KOPT-K1 (cell line): ENCODE data around the gene IL21R.
"Not testable (repeated sequence)": the region's sequence is repeated elsewhere in the genome, so short reads cannot be mapped to it uniquely, and the experiment has no call there.

Experiments
- H3K27ac ChIP-seq: fragments of 200-600 bp; sonication (generic); 2 replicates; pipeline ENCODE4 v1.5.1; 2016; ENCODE audit warnings: antibody characterized with exemption, mild to moderate bottlenecking, low read depth, low read length; ENCODE audit not compliant: poor library complexity, severe bottlenecking
- H3K36me3 ChIP-seq: fragments of 200-600 bp; sonication (generic); 2 replicates; pipeline ENCODE4 v1.5.1; 2017; ENCODE audit warnings: antibody characterized with exemption, mild to moderate bottlenecking, low read length, moderate library complexity; ENCODE audit not compliant: insufficient read depth
- H3K9me3 ChIP-seq: fragments of 200-600 bp; sonication (generic); 2 replicates; pipeline ENCODE4 v1.5.1; 2017; ENCODE audit warnings: antibody characterized with exemption, low read length, mild to moderate bottlenecking; ENCODE audit not compliant: insufficient read depth, poor library complexity, severe bottlenecking

Gene IL21R

DNA sequence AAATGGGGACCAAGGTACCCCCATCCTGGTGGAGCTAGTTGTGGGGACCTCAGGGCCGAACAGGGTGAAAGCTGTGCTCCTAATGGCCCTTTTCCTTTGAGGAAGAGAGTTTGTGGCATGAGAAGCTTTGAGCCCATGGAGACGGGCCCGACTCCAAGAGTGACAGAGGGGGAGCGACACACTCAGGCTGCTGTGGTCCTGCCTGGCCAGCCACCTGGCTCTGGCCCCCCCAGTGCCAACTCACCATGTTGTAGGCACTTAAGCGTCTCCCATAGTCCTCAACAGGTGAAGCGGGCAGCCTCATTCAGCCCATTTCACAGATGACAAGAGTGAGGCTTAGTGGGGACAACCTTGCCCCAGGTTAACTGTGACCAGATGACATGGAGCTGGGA lies 1.6 kb downstream of the IL21R start:
- H3K9me3 ChIP-seq: no peaks in the 10 kb centered on the region
- H3K36me3 ChIP-seq: no peaks in the 10 kb centered on the region
- H3K27ac ChIP-seq: peak overlapping the region; percentile 50

DNA sequence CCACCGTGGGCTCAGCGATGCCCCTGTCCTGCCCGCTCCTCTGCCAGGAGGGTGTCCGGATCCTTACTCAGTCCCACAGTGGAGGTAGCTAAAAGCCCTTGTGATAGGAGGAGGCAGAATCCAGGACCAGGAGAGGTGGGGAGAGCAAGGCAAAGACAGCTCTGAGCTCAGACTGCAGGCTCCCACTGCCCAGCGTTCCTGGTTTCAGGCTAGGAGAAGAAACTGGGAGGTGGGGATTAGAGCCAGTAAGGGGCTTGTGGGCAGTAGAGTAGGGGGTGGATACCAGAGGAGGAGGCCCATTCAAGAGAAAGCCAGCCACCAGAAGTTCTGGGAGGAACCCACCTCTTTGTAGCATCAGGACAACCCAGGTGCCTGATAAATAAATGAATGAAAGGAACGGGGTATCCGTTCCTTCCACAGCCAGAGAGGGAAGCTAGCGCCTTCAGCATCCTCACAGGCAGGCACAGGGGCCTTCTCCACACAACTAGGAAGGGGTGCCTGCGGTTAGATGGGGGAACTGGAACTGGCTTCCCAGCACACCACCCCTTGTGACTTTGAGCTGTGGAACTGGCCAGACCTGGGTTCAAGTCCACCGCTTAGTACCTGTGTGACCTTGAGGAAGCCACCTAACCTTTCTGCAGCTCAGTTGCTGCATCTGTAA lies 2.3 kb downstream of the IL21R start:
- Histone ChIP-seq H3K36me3 (no peaks in the 10 kb centered on the region), H3K27ac (no peak overlapping the region), H3K9me3 (no peaks in the 10 kb centered on the region)

DNA sequence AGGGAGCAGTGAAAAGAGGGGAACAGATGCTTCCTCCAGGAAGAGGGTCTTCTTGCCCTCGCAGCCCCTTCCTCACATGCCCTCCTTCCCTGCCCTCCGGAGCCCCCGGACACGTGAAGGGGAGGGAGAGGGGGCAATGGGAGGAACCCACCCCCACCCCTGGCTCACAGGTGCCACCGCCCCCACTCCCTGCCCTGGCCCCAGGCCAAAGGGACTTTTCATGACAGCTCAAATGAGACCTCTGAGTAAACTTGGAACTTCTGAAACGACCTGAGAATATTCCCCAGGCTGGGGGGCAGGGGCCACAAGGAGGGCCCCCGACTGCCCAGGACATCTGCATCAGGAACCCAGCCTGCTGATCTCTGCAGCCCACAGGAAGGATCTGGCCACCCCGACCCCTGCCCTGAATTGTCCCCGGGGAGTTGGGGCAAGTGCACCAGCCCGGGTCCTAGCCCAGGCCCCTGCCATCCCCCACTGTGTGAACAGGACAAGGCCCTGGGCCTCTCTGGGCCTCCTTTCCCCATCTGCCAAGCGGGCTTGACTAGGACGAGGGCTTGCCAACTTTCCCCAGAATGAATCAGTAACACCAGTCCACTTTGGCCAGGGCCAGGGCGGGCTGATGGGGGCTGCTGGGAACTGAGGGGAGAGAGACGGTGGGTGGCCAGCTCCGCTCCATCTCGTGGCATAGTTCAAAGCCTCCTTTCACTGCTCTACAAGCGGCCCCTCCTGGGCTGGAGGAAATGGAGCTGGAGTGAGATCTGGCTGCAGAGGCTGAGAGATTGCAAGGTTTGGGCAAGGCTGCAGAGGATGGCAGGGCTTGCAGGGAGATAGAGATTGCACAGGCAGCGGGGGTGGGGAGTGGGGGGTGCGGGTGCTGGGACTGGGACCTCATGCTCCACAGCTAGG lies 3.8 kb downstream of the IL21R start:
- peak overlapping the region; percentile 2 for H3K27ac ChIP-seq
- no peaks in the 10 kb centered on the region for H3K36me3 ChIP-seq
- H3K9me3 ChIP-seq: no peaks in the 10 kb centered on the region

DNA sequence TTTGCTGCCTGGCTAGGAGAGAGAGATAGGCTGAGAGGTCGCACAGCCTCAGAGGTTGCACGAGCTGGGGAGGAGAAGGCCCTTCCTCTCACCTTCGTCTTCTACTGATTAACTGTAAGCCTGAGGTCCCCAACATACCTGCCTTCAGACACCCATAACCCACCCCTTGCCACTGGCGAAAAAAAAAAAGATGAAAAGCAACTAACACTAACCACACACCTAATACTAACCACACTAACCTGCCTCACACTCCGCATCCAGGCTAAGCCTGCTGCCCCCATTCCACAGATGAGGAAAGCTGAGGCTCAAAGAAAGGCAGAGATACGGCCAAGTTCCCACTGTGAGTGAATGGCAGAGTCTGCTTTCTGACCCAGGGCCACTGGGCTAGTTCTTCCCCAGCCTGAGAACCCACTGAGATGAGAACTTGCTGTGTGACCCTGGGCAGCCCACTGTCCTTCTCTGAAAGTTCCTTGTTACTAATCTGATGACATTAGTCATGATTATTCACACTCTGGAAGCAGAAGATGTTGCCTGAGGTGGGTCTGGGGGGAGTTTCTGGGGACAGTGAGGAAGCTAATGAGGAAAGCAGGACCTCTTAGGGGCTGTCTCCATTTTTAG lies 4.6 kb downstream of the IL21R start:
- peak overlapping the region; percentile 1 for H3K27ac ChIP-seq
- no peaks in the 10 kb centered on the region for H3K36me3 ChIP-seq
- no peaks in the 10 kb centered on the region for H3K9me3 ChIP-seq

DNA sequence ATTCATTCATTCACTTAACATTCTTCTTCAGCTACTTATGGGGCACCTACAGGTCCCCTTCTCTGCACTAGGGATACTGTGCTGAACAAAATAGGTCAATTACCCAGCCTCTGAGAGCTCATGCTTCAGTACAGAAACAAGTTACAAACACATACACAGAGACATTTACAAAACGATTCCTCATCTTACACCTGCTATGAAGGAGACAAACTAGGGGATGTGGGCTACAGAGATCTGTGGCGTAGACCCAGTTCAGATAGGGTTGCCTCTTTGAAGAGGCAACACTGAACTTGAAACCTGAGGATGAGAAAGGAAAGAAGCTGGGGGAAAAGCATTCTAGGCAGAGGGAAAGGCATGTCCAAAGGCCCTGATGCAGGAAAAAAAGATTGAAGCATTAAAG lies 5.2 kb downstream of the IL21R start:
- no peaks in the 10 kb centered on the region for H3K36me3 ChIP-seq
- peaks cover 2% of the 10 kb centered on the region for H3K9me3 ChIP-seq
- H3K27ac ChIP-seq: peak overlapping the region; percentile 1

DNA sequence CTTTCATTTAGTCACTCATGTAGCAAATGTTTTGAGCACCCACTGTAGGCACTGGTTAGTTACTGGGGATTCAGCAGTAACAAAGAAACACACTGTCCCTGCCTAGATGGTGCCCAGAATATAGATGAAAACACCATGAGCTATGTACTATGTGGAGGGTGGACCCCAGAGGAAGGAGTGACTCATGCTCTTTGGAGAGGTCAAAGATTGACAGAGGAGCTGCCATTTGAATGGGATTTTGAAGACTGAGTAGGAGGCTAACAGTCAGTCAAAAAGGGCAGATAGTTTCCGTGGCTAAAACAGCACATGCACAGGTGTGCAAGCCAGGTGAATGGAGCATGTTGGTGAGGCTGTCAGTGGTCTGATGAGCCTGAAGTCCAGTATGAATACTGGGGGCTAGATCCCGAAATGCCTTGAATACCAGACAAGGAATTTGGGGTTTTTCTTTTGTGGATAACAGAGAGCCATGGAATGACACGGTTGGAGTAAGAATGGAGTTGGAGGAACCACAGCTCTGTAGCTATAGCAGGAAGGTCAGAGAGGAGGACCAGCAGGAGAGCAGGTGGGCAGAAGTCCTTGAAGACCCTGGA lies 6.1 kb downstream of the IL21R start:
- Histone ChIP-seq H3K36me3 (no peaks in the 10 kb centered on the region), H3K27ac (no peak overlapping the region), H3K9me3 (peaks cover 12% of the 10 kb centered on the region)

DNA sequence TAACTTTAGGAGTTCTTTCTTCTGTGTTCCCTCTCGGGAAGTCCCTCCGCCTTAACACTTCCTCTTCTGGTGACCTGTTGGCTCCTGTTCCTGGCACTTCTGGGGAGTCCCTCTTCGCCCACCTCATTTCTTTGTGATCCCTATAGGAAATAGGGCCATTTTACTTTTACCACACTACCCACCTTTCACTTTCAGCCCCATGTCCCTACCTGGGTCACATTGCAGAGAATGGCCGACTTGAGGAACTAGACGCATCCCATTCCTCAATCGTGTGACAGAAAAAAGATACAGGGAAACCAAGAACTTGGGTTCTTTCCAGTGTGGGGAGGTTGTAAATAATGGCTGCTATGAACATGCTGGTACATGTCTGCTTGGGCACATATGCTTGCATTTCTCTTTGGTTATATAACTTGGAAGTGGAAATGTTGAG lies 6.6 kb downstream of the IL21R start:
- H3K36me3 ChIP-seq: no peaks in the 10 kb centered on the region
- no peak overlapping the region for H3K27ac ChIP-seq
- peaks cover 12% of the 10 kb centered on the region for H3K9me3 ChIP-seq

DNA sequence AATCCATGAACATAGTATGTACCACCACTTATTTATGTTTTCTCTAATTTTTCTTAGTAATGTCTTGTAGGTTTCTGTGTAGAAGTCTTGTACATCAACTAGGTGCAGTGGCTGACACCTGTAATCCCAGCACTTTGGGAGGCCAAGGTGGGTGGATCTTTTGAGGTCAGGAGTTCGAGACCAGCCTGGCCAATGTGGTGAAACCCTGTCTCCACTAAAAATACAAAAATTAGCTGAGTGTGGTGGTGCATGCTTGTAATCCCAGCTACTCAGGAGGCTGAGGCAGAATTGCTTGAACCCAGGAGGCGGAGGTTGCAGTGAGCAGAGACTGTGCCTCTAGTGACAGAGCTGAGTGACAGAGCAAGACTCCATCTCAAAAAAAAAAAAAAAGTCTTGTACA lies 8.0 kb downstream of the IL21R start:
- H3K9me3 ChIP-seq: peaks cover 12% of the 10 kb centered on the region
- not testable (repeated sequence) for H3K27ac ChIP-seq, H3K36me3 ChIP-seq

DNA sequence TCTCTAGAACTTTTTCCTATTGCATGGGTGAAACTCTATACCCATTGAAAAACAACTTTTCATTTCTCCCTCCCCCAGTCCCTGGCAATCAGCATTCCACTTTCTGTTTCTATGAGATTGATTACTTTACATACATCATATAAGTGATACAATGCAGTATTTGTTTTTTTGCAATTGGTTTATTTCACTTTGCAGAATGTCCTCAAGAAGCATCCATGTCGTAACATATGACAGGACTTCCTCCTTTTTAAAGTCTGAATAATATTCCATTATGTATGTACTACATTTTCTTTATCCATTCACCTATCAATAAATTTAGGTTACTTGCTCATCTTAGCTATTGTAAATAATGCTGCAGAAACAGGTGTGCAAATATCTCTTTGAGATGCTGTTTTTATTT lies 8.8 kb downstream of the IL21R start:
- Histone ChIP-seq H3K9me3 (peaks cover 12% of the 10 kb centered on the region), H3K27ac (no peak overlapping the region), H3K36me3 (no peaks in the 10 kb centered on the region)

DNA sequence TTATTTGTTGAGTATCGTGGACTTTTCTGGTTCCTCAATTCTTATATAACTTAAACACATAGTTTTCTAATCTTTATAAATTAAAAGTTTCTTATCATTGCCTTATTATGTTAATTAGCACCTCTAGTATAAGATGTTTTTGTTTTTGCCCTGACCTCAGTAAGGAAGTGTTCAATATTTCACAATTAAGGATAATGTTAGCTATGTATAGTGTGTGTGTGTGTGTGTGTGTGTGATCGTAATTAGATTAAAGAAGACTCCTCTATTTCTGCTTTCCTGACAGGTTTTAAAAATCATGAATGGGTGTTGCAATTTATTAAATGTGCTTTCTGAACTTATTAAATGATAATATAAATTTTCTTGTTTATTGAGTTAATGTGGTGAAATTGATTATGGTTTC lies 12.0 kb downstream of the IL21R start:
- H3K27ac ChIP-seq: no peak overlapping the region

DNA sequence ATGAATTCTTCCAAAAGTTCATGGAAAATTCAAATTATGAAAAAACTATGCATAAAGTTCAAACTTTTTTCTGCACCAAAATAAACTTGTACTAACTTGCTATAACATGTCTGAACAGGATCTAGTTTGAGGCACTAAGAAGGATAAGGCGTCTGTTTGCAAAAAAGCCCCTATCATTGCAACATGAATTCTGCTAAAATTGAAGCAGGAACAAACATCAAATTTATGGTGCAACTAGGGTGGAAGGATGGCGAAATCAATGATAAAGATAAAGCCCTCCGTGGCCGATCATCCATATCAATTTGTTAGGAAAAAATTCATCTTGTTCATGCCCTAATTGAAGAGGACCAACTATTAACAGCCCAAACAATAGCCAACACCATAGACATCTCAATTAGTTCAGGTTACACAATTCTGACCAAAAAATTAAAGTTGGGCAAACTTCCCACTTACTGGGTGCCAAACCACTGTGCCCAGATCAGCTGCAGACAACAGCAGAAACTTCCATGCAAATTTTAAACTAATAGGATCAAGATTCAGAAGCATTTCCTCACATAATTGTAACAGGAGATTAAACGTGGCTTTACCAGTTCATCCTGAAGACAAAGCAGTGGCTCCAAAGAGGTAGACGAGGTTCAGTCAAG lies 12.9 kb downstream of the IL21R start:
- H3K9me3 ChIP-seq: peaks cover 12% of the 10 kb centered on the region
- no peak overlapping the region for H3K27ac ChIP-seq
- H3K36me3 ChIP-seq: no peaks in the 10 kb centered on the region

More for the DNA sequence above, 12.0 kb downstream of the IL21R start:
- Histone ChIP-seq H3K9me3 (peaks cover 12% of the 10 kb centered on the region), H3K36me3 (no peaks in the 10 kb centered on the region)

DNA sequence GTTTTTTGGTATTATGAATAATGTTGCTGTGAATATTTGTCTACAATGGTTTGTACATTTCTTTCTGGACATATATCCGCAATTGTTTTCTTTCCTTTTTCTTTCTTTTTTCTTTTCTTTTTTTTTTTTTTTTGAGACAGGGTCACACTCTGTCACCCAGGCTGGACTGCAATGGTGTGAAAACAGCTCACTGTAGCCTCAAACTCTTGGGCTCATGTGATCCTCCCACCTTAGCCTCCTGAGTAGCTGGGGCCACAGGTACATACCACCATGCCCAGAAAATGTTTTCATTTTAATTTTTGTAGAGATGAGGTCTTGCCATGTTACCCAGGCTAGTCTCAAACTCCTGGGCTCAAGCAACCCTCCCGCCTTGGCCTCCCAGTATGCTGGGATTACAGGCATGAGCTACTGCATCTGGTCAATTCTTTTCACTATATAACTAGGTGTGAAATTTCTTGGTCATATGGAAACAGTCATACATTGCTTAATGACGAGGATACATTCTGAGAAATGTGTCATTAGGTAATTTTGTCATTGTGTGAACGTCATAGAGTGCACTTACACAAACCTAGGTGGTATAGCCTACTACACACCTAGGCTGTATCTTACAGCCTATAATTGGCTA lies 15.2 kb downstream of the IL21R start:
- Histone ChIP-seq H3K36me3 (no peaks in the 10 kb centered on the region), H3K27ac (no peak overlapping the region), H3K9me3 (peaks cover 21% of the 10 kb centered on the region)

DNA sequence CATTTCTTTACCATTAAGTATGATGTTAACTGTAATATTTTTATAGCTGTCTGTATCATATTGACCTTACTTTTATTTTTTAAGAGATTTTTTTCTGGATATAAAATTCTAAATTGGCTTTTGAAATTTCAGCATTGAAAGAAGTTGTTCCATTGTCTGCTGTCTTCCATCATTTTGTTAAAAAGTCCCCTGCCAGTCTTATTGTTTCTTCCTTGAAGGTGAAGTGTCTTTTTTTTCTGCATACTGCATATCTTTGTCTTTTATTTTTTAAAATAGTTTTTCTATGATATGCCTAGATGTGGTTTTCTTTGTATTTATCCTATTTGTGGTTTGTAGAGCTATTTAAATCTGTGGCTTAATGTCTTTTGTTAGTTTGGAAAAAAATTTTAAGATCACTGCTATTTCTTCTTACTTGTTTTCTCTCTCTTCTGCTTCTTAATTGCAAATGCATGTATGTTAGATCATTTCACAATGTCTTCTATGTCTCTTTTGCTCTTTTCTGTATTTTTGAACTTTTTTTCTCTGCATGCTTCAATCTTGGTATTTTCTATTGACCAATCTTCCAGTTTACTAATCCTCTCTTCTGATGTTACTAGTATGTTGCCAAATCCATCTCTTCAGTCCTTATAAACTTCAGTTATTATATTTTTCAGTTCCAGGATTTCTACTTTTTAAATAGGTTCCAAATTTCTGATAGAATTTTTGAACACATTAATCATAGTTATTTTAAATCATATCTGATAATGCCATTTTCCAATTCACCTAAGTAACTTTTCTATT lies 20.2 kb downstream of the IL21R start:
- H3K27ac ChIP-seq: no peak overlapping the region
- H3K9me3 ChIP-seq: peaks cover 22% of the 10 kb centered on the region
- no peaks in the 10 kb centered on the region for H3K36me3 ChIP-seq
